Measurements from ENCODE around the gene NFYC.

Gene NFYC

DNA sequence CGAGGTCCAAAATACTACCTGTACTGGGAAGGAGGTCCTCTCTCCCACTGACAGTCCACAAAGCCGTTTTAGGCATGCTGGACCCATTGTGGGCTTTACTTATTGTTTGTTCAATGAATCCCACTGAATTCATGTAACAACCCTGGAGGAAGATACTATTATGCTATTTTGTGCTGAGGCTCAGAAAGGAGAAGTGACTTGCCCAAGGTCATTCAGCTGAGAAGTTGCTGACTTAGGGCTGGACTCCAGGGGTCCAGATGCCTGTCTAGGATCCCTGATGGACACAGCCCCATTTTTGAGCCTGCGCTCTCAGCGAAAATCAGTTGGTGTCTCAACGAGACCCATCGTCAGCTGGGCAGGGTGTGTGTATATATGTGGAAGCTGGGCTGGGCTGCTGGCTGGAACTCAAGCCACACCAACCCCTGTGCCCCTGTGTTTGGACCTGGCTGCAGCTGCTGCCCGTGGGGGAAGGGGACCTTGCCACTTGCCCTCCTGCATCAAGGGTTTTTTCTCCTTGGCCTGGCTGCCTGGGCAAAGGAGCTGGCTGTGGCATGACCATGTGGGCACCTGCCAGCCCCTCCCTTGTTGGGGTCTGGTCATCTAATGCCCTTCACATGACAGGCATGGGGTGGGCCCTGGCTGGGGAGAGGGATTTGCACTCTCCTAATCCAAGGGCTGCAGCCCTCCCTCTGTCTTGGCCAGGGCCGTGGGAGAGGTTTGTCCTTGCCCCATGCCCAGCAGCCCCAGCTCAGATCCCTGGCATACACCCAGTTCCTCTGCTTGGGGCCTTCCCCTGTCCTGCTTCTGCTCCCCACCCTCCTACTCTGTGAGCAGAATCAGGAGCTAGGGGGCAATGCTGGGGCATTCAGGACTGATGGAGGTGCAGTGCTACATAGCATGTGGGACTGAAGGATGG, 107.1 kb downstream of the NFYC start:
- no peak for DNase-seq

- no peak for DNase-seq
Observed at GRCh38 chr1:40799351-40799867, 107.9 kb downstream of the NFYC start.

DNA sequence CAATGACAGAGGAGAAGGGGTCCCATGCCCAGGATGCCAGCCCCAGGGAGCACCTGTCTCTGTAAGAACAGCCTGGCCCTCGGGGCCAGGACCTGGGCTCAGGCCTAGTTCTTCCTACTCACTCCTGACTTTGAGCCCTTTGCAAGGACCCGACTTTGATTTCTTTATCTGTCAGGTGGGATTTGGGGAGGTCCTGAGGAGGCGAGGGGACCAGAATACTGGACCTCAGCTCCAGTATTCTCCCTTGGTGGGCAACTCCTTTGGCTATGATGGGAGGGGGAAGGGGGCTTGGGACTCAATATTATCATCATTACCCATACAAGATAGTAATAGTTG, 110.2 kb downstream of the NFYC start:
- no peak for DNase-seq

DNA sequence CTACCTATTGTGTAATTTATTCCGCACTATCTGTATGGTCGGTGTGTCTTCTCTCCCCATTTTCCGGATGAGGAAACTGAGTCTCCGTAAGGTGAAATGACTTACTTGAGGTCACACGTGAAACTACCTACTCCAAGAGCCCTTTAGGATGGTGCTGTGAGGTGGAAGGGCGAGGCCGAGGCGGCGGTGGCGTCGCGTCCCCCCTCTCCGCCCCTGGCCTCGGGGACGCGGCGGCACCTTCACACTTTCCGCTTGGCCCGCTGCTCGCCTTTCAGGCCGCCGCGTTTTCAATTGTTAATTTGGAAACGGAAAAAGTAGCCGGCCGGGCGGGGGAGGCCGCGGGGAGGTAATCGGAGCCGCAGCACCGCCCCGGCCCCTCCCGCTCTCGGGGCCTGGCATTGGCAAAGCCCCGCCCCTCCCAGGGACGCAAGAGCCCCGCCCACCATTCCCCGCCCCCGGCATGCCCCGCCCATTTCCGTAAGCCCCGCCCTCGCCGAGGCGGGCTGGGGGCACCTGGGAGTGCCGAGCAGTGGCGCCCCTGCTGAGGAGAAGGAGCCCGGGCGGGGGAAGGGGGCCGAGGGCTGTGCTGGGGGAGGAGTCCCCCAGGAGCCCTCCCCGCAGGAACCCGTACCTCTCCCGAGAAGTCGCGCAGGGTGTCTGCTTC, 110.7 kb downstream of the NFYC start:
- DNase-seq = peak; percentile 83

DNA sequence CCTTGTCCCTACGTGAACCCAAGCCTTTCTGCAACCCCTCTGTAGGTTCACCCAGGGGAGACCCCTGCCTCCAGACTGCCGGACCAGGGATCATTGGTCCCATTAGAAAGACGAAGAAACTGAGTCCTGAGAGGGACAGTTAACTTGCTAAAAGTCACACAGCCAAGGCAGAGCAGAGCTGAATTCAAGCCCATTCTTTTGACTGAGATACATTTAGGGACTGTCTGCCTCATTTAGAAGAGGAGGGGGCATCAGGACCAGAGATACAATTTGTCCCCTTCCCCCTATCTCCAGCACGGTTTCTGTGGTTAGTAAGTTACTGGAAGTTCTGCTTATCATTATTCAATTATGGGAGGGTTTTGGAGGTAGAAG, 111.2 kb downstream of the NFYC start:
- DNase-seq = no peak

GRCh38 chr1:40803447-40803846, 111.9 kb downstream of the NFYC start:
- no peak for DNase-seq

- no peak for DNase-seq
Observed at GRCh38 chr1:40803902-40804301, 112.4 kb downstream of the NFYC start.

DNA sequence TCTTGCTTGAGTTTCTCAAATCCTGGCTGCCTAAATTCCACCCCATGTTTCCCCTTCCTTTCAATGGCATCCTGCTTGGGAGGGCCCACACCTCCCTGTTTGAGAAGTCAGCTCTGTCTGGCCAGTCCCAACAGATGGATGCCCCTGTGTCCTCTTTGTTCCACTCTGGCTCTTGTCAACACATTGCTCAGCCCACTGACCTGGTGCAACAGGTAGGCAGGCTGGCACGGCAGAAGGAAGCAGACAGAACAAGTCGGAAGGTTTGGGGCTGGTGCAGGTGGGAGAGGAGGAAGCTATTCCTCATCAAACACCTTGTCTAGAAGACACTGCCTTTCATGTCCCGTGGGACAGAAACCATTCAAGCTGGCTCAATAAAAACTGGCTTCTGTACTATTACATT, 114.7 kb downstream of the NFYC start:
- DNase-seq = no peak

- DNase-seq = no peak
Observed at GRCh38 chr1:40806731-40807695, 115.5 kb downstream of the NFYC start.

DNA sequence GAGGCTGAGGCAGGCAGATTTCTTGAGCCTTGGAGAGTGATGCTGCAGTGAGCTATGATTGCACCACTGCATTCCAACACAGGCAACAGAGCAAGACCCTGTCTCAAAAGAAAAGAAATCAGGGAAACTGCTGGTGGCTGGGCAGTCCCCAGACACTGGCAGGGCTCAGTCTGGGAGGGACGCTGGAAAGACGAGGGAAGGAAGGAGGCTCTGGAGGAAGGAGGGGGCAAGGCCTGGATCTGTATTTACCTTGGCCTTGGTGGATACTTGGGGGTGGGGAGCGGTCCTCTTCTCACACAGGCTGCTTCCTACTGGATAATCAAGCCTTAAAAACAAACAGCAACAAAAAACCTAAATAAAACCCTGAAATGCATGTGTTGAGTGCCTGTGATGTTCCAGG, 116.5 kb downstream of the NFYC start:
- no peak for DNase-seq

DNA sequence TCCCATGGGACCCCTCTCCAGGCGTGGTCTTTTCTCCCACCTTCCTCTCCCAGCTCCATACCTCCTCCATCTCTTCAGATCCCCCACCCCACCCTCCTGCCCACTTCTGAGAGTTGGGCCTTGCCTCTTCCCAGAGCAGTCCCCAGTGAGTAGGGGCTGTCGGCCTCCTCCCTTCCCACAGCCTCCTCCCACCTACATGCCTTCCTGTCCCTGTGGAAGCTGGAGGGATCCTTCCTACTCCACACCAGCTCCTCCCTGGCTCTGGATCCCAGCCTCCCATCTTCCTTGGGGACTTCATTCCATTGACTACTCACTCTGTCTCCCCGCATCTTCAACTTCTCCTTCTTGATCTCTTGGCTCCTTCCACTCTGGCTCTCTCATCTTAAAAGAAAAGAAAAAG, 116.9 kb downstream of the NFYC start:
- no peak for DNase-seq

- DNase-seq = no peak
Observed at GRCh38 chr1:40808909-40809308, 117.4 kb downstream of the NFYC start.

- DNase-seq = no peak
Observed at GRCh38 chr1:40810927-40811326, 119.4 kb downstream of the NFYC start.

- DNase-seq = no peak
Observed at GRCh38 chr1:40815420-40815819, 123.9 kb downstream of the NFYC start.

GRCh38 chr1:40817791-40818263, 126.3 kb downstream of the NFYC start:
- DNase-seq = no peak

DNA sequence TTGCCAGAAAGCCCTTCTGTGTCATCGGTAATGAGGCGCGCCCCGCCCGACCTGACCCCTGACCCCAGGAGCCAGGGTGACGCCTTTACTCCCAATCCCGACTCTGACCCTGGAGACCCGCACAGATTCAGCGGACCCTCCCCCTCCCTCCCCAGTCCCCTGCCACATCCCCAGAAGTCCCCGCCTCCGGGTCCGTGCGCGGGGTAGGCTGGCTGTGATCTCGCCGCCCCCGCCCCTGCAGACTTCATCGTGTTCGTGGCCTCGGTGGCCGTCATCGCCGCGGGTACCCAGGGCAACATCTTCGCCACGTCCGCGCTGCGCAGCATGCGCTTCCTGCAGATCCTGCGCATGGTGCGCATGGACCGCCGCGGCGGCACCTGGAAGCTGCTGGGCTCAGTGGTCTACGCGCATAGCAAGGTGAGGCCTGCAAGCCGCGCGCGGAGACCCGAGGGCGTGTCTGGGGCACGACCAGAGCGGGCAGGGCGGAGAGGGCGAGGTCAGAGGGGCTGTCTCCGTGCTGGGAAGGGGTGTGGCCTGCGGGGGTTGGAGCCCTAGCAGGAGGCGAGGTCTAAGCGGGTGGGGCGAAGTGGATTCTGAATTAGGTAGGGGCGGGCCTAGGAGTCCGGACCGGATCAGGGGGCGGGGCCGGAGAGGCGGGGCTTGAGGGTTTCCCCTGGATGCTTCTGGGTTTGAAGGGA, 126.9 kb downstream of the NFYC start:
- DNase-seq = peak; percentile 87

DNA sequence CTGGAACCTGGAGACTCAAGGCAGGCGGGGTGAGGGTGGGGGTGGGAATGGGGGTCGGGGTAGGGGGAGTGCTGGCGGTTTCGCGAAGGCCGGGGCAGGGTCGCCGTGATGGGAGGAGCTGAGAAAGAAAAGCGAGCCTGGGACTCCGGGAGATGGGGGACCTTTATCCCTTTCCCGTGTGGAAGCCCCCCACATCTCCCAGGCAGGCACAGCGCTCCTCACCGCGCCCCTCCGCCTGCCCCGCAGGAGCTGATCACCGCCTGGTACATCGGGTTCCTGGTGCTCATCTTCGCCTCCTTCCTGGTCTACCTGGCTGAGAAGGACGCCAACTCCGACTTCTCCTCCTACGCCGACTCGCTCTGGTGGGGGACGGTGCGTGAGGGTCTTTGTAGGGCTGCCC, 127.6 kb downstream of the NFYC start:
- DNase-seq = no peak

DNA sequence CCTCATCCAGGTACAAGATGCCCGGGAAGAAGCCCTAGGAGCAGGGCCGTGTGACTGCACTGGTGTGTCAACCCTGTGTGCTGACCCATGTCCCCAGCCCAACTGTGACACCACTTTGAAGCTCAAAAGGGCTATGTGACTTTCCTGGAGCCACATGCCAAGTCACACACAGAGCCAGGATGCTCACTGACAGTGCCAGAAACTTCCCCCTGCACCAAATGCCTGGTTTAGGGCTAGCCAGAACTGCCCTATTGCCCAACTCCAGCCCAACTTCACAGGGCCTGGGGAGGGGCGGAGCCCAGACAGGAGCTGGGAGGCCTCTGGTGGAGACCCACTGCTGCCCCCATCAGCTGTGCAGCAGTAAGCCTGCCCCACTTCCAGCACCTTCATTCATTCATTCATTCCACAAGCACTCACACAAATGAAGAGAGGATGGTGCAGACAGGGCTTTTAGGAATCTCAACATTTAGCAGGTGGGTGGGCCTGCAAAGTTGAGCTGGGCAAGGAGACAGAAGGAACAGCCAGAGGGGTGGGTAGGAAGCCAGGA, 128.8 kb downstream of the NFYC start:
- no peak for DNase-seq
